ENCODE measurements around the gene NDUFAF7. TPM values are rescaled to one million over a fixed set of nuclear protein-coding genes. Genes with fewer than 3 reads are reported as not detected.

The NDUFAF7 gene
- total and polyA plus RNA-seq, 8 donors = 7.3 to 79.9 (median 19.8) TPM

DNA sequence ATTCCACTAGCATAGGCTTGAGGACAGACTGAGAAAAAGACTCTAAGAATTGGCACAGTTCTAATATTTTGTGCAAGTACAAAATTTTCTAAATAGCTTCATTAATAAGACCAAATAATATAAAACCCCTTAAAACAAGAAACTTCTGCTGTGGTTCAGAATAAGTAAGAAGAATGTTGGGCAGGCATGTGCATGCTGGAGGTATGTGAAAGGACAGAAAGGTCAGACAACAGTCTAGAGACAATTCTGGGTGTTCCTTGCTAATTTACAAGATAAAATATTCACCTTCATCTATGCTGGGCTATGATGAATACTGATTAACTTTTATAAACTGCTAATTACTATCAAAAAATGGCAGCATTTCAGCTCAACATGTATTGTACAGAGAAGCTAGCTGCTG lies 20.2 kb upstream of the NDUFAF7 start:
- no peak overlapping the region for H3K4me3 ChIP-seq
- TF ChIP-seq POLR2AphosphoS5 (IDR thresholded peaks at IDR 0.05) (no peak), EP300 (IDR thresholded peaks at IDR 0.05) (no peak), CTCF (IDR thresholded peaks at IDR 0.05) (no peak), POLR2A (IDR thresholded peaks at IDR 0.05) (no peak)
- H3K27ac ChIP-seq = no peak overlapping the region
- H3K9me3 ChIP-seq = peaks cover 0 to 37% (median 17%) of the 10 kb centered on the region in 4 donors
- H3K27me3 ChIP-seq = no peaks in the 10 kb centered on the region
- H3K36me3 ChIP-seq = peaks cover 62 to 100% (median 99%) of the 10 kb centered on the region in 4 donors
- DNase-seq = no peak
- intact Hi-C loops (cut with DNase I; ENCODE audit: low total_unique reads) = no loop called here
- no peaks in the 10 kb centered on the region for H3K4me1 ChIP-seq

- Histone ChIP-seq H3K27ac (no peak overlapping the region), H3K9me3 (peaks cover 0 to 29% (median 13%) of the 10 kb centered on the region in 4 donors), H3K36me3 (peaks cover 55 to 100% (median 99%) of the 10 kb centered on the region in 4 donors), H3K4me3 (no peak overlapping the region), H3K4me1 (no peaks in the 10 kb centered on the region), H3K27me3 (no peaks in the 10 kb centered on the region)
- WGBS, 5 donors = 79 to 84% (median 81%) methylated on average over 3 of the region's 3 CpGs
- no peak for DNase-seq
- no peak for TF ChIP-seq POLR2A (IDR thresholded peaks at IDR 0.05)
- intact Hi-C loops (cut with DNase I; ENCODE audit: low total_unique reads) = no loop called here
Observed at GRCh38 chr2:37211939-37212338, 19.5 kb upstream of the NDUFAF7 start.

GRCh38 chr2:37215250-37215649 lies 16.2 kb upstream of the NDUFAF7 start:
- 73 to 93% (median 81%) methylated on average over 1 of the region's 1 CpG for WGBS, 5 donors
- Histone ChIP-seq H3K9me3 (no peaks in the 10 kb centered on the region), H3K4me3 (no peak overlapping the region), H3K4me1 (no peaks in the 10 kb centered on the region), H3K36me3 (peaks cover 39 to 100% (median 96%) of the 10 kb centered on the region in 4 donors), H3K27ac (peak overlapping the region in 3 of 5 donors; percentile 7 to 39 (median 22)), H3K27me3 (no peaks in the 10 kb centered on the region)
- DNase-seq = no peak
- intact Hi-C loops (cut with DNase I; ENCODE audit: low total_unique reads) = no loop called here
- TF ChIP-seq CTCF (IDR thresholded peaks at IDR 0.05) (no peak), EP300 (IDR thresholded peaks at IDR 0.05) (no peak), POLR2AphosphoS5 (IDR thresholded peaks at IDR 0.05) (no peak), POLR2A (IDR thresholded peaks at IDR 0.05) (no peak)

GRCh38 chr2:37219046-37219445 lies 12.4 kb upstream of the NDUFAF7 start:
- no peak overlapping the region for H3K4me3 ChIP-seq
- H3K36me3 ChIP-seq = peaks cover 32 to 97% (median 95%) of the 10 kb centered on the region in 4 donors
- intact Hi-C loops (cut with DNase I; ENCODE audit: low total_unique reads) = no loop called here
- H3K9me3 ChIP-seq = no peaks in the 10 kb centered on the region
- TF ChIP-seq EP300 (IDR thresholded peaks at IDR 0.05) (no peak), CTCF (IDR thresholded peaks at IDR 0.05) (no peak), POLR2A (IDR thresholded peaks at IDR 0.05) (no peak), POLR2AphosphoS5 (IDR thresholded peaks at IDR 0.05) (no peak)
- H3K4me1 ChIP-seq = peaks cover 0 to 7% (median 0%) of the 10 kb centered on the region in 4 donors
- DNase-seq = peak in 1 of 2 donors; percentile 16
- H3K27me3 ChIP-seq = no peaks in the 10 kb centered on the region
- H3K27ac ChIP-seq = no peak overlapping the region
- 77 to 96% (median 91%) methylated on average over 4 of the region's 4 CpGs for WGBS, 5 donors

GRCh38 chr2:37223131-37223530 lies 8.3 kb upstream of the NDUFAF7 start:
- Histone ChIP-seq H3K4me1 (peaks cover 0 to 31% (median 15%) of the 10 kb centered on the region in 4 donors), H3K27ac (no peak overlapping the region), H3K9me3 (no peaks in the 10 kb centered on the region), H3K27me3 (no peaks in the 10 kb centered on the region), H3K36me3 (peaks cover 30 to 78% (median 75%) of the 10 kb centered on the region in 4 donors), H3K4me3 (no peak overlapping the region)
- TF ChIP-seq POLR2AphosphoS5 (IDR thresholded peaks at IDR 0.05) = no peak
- TF ChIP-seq EP300 (IDR thresholded peaks at IDR 0.05) = no peak
- no peak for TF ChIP-seq POLR2A (IDR thresholded peaks at IDR 0.05)
- TF ChIP-seq CTCF (IDR thresholded peaks at IDR 0.05) = no peak
- DNase-seq = no peak
- WGBS, 5 donors = 96 to 98% (median 98%) methylated on average over 4 of the region's 4 CpGs
- intact Hi-C loops (cut with DNase I; ENCODE audit: low total_unique reads) = no loop called here
